OCI-LY7 (cell line): ENCODE measurements around the gene WWTR1. TPM values are rescaled to one million over a fixed set of nuclear protein-coding genes. Genes with fewer than 3 reads are reported as not detected.

Source experiments
- BruUV-seq: library from RNA; stranded (reverse); fragments of 400-500 nt; replicated peaks from 2 replicates; lab custom pipeline; 2021; lab: Mats Ljungman, UMichigan
- CTCF ChIA-PET: fragments of 300-600 bp; sonication (Branson Sonifier 250); formaldehyde crosslinking; loops from one replicate; lab custom pipeline; 2022; ENCODE audit warnings: antibody characterized with exemption; ENCODE audit not compliant: unreplicated experiment; lab: Charles Lee
- POLR2A ChIA-PET: fragments of 300-600 bp; sonication (Branson Sonifier 250); formaldehyde crosslinking; loops from one replicate; lab custom pipeline; 2022; ENCODE audit warnings: antibody characterized with exemption; lab: Charles Lee
- DNase-seq: peaks from one replicate; pipeline ENCODE4 v3.0.0-alpha.2; 2015; ENCODE audit warnings: low spot score
- H2AFZ ChIP-seq: fragments of 200-600 bp; sonication (generic), shearing (Covaris generic); 2 replicates; pipeline ENCODE4 v1.6.1; 2014; ENCODE audit warnings: mild to moderate bottlenecking, antibody characterized with exemption, low read length, moderate library complexity
- H3K27ac ChIP-seq: fragments of 200-600 bp; sonication (generic); 2 replicates; pipeline ENCODE4 v1.5.1; 2014; ENCODE audit warnings: mixed run types, low read depth, mild to moderate bottlenecking, moderate library complexity, low read length, inconsistent platforms; ENCODE audit not compliant: poor library complexity, severe bottlenecking
- H3K36me3 ChIP-seq: fragments of 200-600 bp; sonication (generic); 2 replicates; pipeline ENCODE4 v1.6.1; 2014; ENCODE audit warnings: mild to moderate bottlenecking, antibody characterized with exemption, low read length, moderate library complexity, mixed read lengths; ENCODE audit not compliant: insufficient read depth
- H3K4me1 ChIP-seq: fragments of 200-600 bp; sonication (generic); 2 replicates; pipeline ENCODE4 v1.5.1; 2014; ENCODE audit warnings: mild to moderate bottlenecking, low read length; ENCODE audit not compliant: insufficient read depth, poor library complexity, severe bottlenecking
- H3K4me2 ChIP-seq: fragments of 200-600 bp; sonication (generic); 2 replicates; pipeline ENCODE4 v1.6.1; 2014; ENCODE audit warnings: mild to moderate bottlenecking, low read length
- H3K4me3 ChIP-seq: fragments of 200-600 bp; sonication (generic); 2 replicates; pipeline ENCODE4 v1.5.1; 2014; ENCODE audit warnings: mild to moderate bottlenecking, low read depth, low read length; ENCODE audit not compliant: poor library complexity, severe bottlenecking
- H3K79me2 ChIP-seq: fragments of 200-600 bp; sonication (generic); 2 replicates; pipeline ENCODE4 v1.6.1; 2016; ENCODE audit warnings: low read depth, mild to moderate bottlenecking, low read length, moderate library complexity, mixed read lengths; ENCODE audit not compliant: insufficient read depth
- H3K9me2 ChIP-seq: fragments of 200-600 bp; sonication (generic); 2 replicates; pipeline ENCODE4 v1.6.1; 2016; ENCODE audit warnings: mild to moderate bottlenecking, low read length, mixed read lengths; ENCODE audit not compliant: insufficient read depth
- H3K9me3 ChIP-seq: fragments of 200-600 bp; sonication (generic); 2 replicates; pipeline ENCODE4 v1.6.1; 2014; ENCODE audit warnings: mild to moderate bottlenecking, mixed run types, low read length, mixed read lengths
- H4K20me1 ChIP-seq: fragments of 200-600 bp; sonication (generic); 2 replicates; pipeline ENCODE4 v1.6.1; 2014; ENCODE audit warnings: mild to moderate bottlenecking, antibody characterized with exemption, low read length, moderate library complexity, mixed read lengths; ENCODE audit not compliant: insufficient read depth
- EZH2phosphoT487 ChIP-seq: fragments of 200-600 bp; sonication (generic); IDR thresholded peaks from 2 replicates; pipeline ENCODE4 v1.6.1; 2018; ENCODE audit warnings: low read depth, borderline replicate concordance, mild to moderate bottlenecking, mixed run types, antibody characterized with exemption, low read length, moderate library complexity, mixed read lengths
- intact Hi-C: fragments of 100-400 bp; cut with micrococcal nuclease; formaldehyde crosslinking; loops from one replicate; pipeline ENCODE4 v1.10.0; 2022; ENCODE audit not compliant: unreplicated experiment
- total RNA-seq, 2 experiments: library from RNA; depleted of rRNA in 1 of 2; stranded (reverse); fragments of >200 nt in 1 of 2; shearing (Covaris generic) in 1 of 2; gene quantifications; 2 replicates each; pipeline ENCODE4 v1.2.3, GENCODE V29; 2014 to 2022
- TF ChIP-seq, protein P1 (sequence below): fragments of 200-600 bp; sonication (generic); conservative IDR thresholded peaks from 2 replicates; pipeline ENCODE4 v1.5.1; 2014; ENCODE audit warnings: mild to moderate bottlenecking, antibody characterized with exemption, low read length, moderate library complexity, mixed read lengths

The WWTR1 gene
- total RNA-seq, 2 experiments from 2014 or later, result 0.15 TPM; not detected in 1

DNA sequence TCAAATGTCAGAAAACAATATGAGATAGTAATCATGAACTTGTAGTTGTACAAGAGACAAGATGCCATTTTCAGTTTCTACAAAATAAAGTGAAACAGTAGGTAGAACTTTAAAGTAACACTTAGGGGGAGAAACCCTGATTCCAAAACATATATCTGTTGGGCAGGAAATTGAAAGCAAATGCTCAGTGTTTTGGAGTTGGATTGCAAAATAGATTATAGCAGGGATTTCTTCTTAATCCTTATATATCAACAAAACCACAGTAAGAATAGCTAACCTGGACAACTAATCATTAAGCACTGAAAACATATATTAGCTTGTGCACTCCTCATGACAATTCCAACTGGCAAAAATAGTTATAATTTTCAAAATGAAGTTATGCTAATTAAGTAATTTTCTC, 47.6 kb upstream of the WWTR1 start:
- H2AFZ ChIP-seq, result no peak overlapping the region
- BruUV-seq, result no TSS peak
- no peak overlapping the region for H3K27ac ChIP-seq
- H4K20me1 ChIP-seq, result no peaks in the 10 kb centered on the region
- no peak overlapping the region for H3K4me3 ChIP-seq
- no peaks in the 10 kb centered on the region for H3K36me3 ChIP-seq
- H3K79me2 ChIP-seq, result no peaks in the 10 kb centered on the region
- H3K4me2 ChIP-seq, result no peak overlapping the region
- no peaks in the 10 kb centered on the region for H3K9me2 ChIP-seq
- no peak for DNase-seq
- ChIA-PET POLR2A (interaction anchor here (0.6 to 0.7 kb wide), 4 partner anchors 31 to 1256 kb away, joined by 3 to 5 read pairs (median 4); no protein-coding TSS in a partner anchor), CTCF (no interaction called here)
- no peak for TF ChIP-seq EZH2phosphoT487
- TF ChIP-seq, protein P1, sequence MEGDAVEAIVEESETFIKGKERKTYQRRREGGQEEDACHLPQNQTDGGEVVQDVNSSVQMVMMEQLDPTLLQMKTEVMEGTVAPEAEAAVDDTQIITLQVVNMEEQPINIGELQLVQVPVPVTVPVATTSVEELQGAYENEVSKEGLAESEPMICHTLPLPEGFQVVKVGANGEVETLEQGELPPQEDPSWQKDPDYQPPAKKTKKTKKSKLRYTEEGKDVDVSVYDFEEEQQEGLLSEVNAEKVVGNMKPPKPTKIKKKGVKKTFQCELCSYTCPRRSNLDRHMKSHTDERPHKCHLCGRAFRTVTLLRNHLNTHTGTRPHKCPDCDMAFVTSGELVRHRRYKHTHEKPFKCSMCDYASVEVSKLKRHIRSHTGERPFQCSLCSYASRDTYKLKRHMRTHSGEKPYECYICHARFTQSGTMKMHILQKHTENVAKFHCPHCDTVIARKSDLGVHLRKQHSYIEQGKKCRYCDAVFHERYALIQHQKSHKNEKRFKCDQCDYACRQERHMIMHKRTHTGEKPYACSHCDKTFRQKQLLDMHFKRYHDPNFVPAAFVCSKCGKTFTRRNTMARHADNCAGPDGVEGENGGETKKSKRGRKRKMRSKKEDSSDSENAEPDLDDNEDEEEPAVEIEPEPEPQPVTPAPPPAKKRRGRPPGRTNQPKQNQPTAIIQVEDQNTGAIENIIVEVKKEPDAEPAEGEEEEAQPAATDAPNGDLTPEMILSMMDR, result no peak
- H3K9me3 ChIP-seq, result no peaks in the 10 kb centered on the region
- no peaks in the 10 kb centered on the region for H3K4me1 ChIP-seq
- intact Hi-C loops, result no loop called here

DNA sequence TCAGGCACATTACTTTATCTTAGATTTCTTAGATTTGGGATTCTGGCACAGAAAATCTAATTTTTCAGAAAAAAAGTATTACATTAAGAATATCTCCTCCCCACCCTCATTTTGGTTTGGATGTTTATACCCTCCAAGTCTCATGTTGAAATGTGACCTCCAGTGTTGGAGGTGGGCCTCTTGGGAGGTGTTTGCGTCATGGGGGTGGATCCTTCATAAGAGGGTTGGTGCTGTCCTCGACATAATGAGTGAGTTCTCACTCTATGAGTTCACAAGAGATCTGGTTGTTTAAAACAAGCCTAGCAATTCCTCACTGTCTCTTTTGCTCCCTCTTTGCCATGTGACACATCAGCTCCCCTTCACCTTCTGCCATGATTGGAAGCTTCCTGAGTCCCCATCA, 45.6 kb upstream of the WWTR1 start:
- Histone ChIP-seq H4K20me1 (no peaks in the 10 kb centered on the region), H3K4me1 (no peaks in the 10 kb centered on the region), H3K9me3 (0 out of 2 replicates have a peak, but pooled peaks cover 4% of the 10 kb centered on the region), H3K79me2 (no peaks in the 10 kb centered on the region), H3K36me3 (no peaks in the 10 kb centered on the region), H2AFZ (no peak overlapping the region), H3K4me3 (no peak overlapping the region), H3K4me2 (no peak overlapping the region), H3K27ac (no peak overlapping the region), H3K9me2 (no peaks in the 10 kb centered on the region)
- ChIA-PET POLR2A (no interaction called here), CTCF (interaction anchor here (0.6 kb wide), 1 partner anchor 169 kb away, joined by 4 read pairs; no protein-coding TSS in a partner anchor)
- no TSS peak for BruUV-seq
- intact Hi-C loops, result no loop called here
- DNase-seq, result no peak
- no peak for TF ChIP-seq EZH2phosphoT487
- TF ChIP-seq, protein P1, result no peak

DNA sequence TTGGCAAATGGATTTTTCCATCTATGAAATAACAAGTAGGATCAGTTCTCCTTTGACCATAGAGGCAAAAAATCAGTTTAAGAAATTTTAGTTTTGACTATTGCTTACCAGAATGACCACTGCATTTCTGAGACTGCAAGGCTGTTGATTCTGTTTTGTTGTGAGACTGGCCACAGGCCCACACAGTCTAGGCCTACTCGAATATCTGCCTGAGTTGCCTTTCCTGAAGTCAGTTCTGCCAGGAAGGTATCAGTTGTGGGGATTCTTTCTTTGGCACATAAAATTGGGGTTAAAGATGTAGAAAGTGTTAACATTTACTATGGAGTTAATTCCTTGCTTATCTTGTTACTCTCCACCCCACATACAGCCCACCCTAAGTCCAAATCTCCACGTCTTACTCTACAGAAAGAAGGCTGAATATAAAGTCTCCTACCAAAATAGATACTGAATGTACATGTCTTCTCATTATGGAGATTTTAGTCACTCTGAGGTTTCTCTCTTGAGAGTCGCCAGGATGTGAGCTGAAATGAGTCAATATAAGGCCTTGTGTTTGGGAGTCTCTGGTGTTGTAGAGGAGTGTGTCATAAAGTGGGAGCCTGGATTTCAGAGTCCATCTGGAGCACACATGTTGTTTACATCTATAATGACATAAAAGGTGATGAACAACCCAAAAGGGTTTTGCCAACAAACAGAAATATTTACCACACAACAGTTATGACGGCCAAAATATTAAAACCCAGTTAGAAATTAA, 45.0 kb upstream of the WWTR1 start:
- ChIA-PET CTCF (interaction anchor here (0.6 kb wide), 1 partner anchor 170 kb away, joined by 4 read pairs; no protein-coding TSS in a partner anchor), POLR2A (no interaction called here)
- BruUV-seq, result no TSS peak

More for the DNA sequence above, 45.0 kb upstream of the WWTR1 start:
- Histone ChIP-seq H2AFZ (no peak overlapping the region), H3K9me3 (0 out of 2 replicates have a peak, but pooled peaks cover 6% of the 10 kb centered on the region), H3K4me1 (no peaks in the 10 kb centered on the region), H3K79me2 (no peaks in the 10 kb centered on the region), H3K4me3 (no peak overlapping the region), H3K27ac (no peak overlapping the region), H4K20me1 (no peaks in the 10 kb centered on the region), H3K36me3 (no peaks in the 10 kb centered on the region), H3K9me2 (no peaks in the 10 kb centered on the region), H3K4me2 (no peak overlapping the region)
- intact Hi-C loops, result no loop called here
- no peak for DNase-seq
- no peak for TF ChIP-seq EZH2phosphoT487
- TF ChIP-seq, protein P1, result no peak
